ENCODE results near the gene WDR59. TPM values are rescaled to one million over a fixed set of nuclear protein-coding genes. Genes with fewer than 3 reads are reported as not detected.

WDR59 gene
- polyA plus RNA-seq, 1 donor (not counting 4 experiments of a cell fraction or from before 2014, with no cell fraction given), result 59.7 TPM

GRCh38 chr16:74936902-74937560, 47.9 kb downstream of the WDR59 start:
- dilution Hi-C loops (cut with MboI; ENCODE audit: extremely low pct_ligation_motif_present, low sequenced_read_pairs), result no loop called here
- Histone ChIP-seq H3K9ac (ENCODE audit: control insufficient read depth, extremely low read depth, insufficient read depth, low read length) (no peak overlapping the region), H3K4me2 (ENCODE audit: control insufficient read depth, extremely low read depth, insufficient read depth, low read depth, low read length) (no peak overlapping the region), H3K27me3 (ENCODE audit: control insufficient read depth, extremely low read depth, insufficient read depth, low read length) (no peaks in the 10 kb centered on the region), H3K9me3 (ENCODE audit: control insufficient read depth, low read depth, low read length) (no peaks in the 10 kb centered on the region), H3K4me3 (ENCODE audit: control insufficient read depth in 2 of 3, extremely low read depth in 1 of 3, insufficient read depth in 2 of 3, low read depth in 1 of 3, low read length in 3 of 3) (no peak overlapping the region), H2AFZ (ENCODE audit: control insufficient read depth, low read length) (no peak overlapping the region), H3K79me2 (ENCODE audit: control insufficient read depth, insufficient read depth, low read length) (no peaks in the 10 kb centered on the region), H3K36me3 (ENCODE audit: control insufficient read depth in 2 of 2, extremely low read depth in 1 of 2, insufficient read depth in 2 of 2, low read length in 2 of 2) (peaks cover 5 to 10% of the 10 kb centered on the region in 2 experiments), H3K4me1 (ENCODE audit: control insufficient read depth, extremely low read depth, insufficient read depth, low read length) (no peaks in the 10 kb centered on the region), H3K27ac (ENCODE audit: control insufficient read depth, insufficient read depth, low read length) (no peak overlapping the region), H3K9me1 (ENCODE audit: control insufficient read depth, extremely low read depth, insufficient read depth, low read length) (no peaks in the 10 kb centered on the region), H4K20me1 (ENCODE audit: control insufficient read depth, extremely low read depth, insufficient read depth, low read length) (no peaks in the 10 kb centered on the region)
- FAIRE-seq, result no peak
- no peak for DNase-seq (ENCODE audit: low read depth, low spot score)
- TF ChIP-seq CTCF (optimal IDR thresholded peaks at IDR 0.05 in 1 of 3, IDR thresholded peaks at IDR 0.05 in 1 of 3, conservative IDR thresholded peaks at IDR 0.05 in 1 of 3; ENCODE audit: extremely low read depth in 1 of 3, insufficient read depth in 2 of 3, low read length in 3 of 3) (no peak), EZH2 (IDR thresholded peaks at IDR 0.05; ENCODE audit: low read length) (no peak)

DNA sequence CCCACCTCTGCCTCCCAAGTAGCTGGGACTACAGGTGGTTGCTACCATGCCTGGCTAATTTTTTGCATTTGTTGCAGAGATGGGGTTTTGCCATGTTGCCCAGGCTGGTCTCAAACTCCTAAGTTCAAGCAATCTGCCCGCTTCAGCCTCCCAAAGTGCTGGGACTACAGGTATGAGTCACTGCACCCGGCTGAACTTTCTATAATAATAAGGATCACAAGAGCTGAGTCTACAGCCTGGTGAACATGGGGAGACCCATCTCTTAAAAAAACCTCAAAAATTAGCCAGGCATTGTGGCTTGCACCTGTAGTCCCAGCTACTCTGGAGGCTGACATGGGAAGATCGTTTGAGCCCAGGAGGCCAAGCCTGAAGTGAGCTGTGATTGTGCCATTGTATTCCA, 53.5 kb downstream of the WDR59 start:
- Histone ChIP-seq H3K27me3 (ENCODE audit: control insufficient read depth, extremely low read depth, insufficient read depth, low read length) (no peaks in the 10 kb centered on the region), H3K9me1 (ENCODE audit: control insufficient read depth, extremely low read depth, insufficient read depth, low read length) (no peaks in the 10 kb centered on the region), H3K36me3 (ENCODE audit: control insufficient read depth in 2 of 2, extremely low read depth in 1 of 2, insufficient read depth in 2 of 2, low read length in 2 of 2) (peaks cover 0 to 2% of the 10 kb centered on the region in 2 experiments), H3K9ac (ENCODE audit: control insufficient read depth, extremely low read depth, insufficient read depth, low read length) (no peak overlapping the region), H3K4me3 (ENCODE audit: control insufficient read depth in 2 of 3, extremely low read depth in 1 of 3, insufficient read depth in 2 of 3, low read depth in 1 of 3, low read length in 3 of 3) (no peak overlapping the region), H3K4me2 (ENCODE audit: control insufficient read depth, extremely low read depth, insufficient read depth, low read depth, low read length) (no peak overlapping the region), H3K9me3 (ENCODE audit: control insufficient read depth, low read depth, low read length) (no peaks in the 10 kb centered on the region), H3K4me1 (ENCODE audit: control insufficient read depth, extremely low read depth, insufficient read depth, low read length) (no peaks in the 10 kb centered on the region), H3K79me2 (ENCODE audit: control insufficient read depth, insufficient read depth, low read length) (no peaks in the 10 kb centered on the region), H4K20me1 (ENCODE audit: control insufficient read depth, extremely low read depth, insufficient read depth, low read length) (no peaks in the 10 kb centered on the region), H3K27ac (ENCODE audit: control insufficient read depth, insufficient read depth, low read length) (no peak overlapping the region), H2AFZ (ENCODE audit: control insufficient read depth, low read length) (no peak overlapping the region)
- FAIRE-seq (no peak), DNase-seq (ENCODE audit: low read depth, low spot score) (no peak)
- dilution Hi-C loops (cut with MboI; ENCODE audit: extremely low pct_ligation_motif_present, low sequenced_read_pairs), result no loop called here
- no peak for TF ChIP-seq CTCF (optimal IDR thresholded peaks at IDR 0.05 in 1 of 3, IDR thresholded peaks at IDR 0.05 in 1 of 3, conservative IDR thresholded peaks at IDR 0.05 in 1 of 3; ENCODE audit: extremely low read depth in 1 of 3, insufficient read depth in 2 of 3, low read length in 3 of 3)
- no peak for TF ChIP-seq EZH2 (IDR thresholded peaks at IDR 0.05; ENCODE audit: low read length)

Data from keratinocyte (primary cell).